Measurements from ENCODE around the gene XPO4.

DNA sequence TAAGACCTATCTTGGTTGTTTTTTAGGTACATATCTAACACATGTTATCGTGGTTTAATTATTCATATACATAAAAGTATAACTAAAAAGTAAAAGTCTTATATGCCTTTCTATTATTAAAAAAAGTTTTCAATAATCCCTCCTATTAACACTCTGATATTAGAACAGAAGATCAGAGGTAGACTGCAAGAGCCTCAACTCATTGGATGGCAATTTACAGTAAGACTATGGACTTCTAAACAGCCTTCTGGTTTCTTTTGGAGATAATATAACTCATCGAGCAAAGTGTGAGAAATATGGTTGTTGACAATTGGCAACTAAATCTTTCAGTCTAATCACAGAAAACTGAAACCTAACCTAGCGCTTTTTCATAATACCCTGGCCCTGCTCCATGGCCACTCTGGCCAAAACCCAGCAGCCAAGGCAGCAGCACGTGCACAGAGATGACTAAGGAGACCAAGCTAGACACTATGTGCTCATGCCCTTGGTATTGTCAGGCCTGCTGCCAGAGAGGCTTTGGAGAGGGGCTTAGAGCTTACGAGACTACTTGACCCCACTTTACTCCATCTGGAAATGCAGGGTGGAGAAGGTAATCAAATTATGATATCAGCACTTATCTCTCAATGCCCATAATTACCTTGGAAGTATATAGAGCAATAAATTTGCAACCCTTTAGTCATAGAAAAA is 88.2 kb downstream of the XPO4 start:
- TF ChIP-seq, protein P1, sequence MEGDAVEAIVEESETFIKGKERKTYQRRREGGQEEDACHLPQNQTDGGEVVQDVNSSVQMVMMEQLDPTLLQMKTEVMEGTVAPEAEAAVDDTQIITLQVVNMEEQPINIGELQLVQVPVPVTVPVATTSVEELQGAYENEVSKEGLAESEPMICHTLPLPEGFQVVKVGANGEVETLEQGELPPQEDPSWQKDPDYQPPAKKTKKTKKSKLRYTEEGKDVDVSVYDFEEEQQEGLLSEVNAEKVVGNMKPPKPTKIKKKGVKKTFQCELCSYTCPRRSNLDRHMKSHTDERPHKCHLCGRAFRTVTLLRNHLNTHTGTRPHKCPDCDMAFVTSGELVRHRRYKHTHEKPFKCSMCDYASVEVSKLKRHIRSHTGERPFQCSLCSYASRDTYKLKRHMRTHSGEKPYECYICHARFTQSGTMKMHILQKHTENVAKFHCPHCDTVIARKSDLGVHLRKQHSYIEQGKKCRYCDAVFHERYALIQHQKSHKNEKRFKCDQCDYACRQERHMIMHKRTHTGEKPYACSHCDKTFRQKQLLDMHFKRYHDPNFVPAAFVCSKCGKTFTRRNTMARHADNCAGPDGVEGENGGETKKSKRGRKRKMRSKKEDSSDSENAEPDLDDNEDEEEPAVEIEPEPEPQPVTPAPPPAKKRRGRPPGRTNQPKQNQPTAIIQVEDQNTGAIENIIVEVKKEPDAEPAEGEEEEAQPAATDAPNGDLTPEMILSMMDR (IDR thresholded peaks at IDR 0.05): no peak
- TF ChIP-seq POLR2A (IDR thresholded peaks at IDR 0.05): no peak

Measured in gastroesophageal sphincter (tissue), 3 donors.